ENCODE results near the gene ZNF544.

ZNF544 gene

DNA sequence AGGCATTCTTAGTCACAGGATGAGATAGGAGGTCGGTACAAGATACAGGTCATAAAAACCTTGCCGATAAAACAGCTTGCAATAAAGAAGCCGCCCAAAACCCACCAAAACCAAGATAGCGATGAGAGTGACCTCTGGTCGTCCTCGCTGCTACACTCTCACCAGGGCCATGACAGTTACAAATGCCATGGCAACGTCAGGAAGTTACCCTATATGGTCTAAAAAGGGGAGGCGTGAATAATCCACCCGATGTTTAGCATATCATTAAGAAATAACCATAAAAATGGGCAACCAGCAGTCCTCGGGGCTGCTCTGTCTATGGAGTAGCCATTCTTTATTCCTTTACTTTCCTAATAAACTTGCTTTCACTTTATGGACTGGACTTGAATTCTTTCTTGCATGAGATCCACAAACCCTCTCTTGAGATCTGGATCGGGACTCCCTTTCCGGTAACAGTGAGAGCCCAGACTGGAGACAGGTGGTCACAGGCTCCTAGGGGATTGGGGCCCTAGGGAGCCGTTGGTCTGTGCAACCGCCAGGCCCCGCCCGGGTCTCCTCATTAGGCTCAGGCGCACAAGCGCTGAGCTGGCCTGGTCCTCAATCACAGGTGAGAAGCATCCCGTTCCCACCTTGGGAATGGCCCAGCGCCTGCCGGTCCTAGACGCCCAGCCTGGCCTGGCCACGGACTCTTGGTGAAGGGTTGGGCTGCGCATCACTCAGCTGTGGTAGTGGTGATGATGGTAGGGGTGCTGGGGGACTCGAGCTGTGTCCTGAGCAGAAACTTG, 10.9 kb upstream of the ZNF544 start:
- no peak for ATAC-seq
- TF ChIP-seq CSDC2 (CRISPR knock-in tag; IDR thresholded peaks at IDR 0.05) (no peak), SNAI2 (CRISPR knock-in tag; IDR thresholded peaks at IDR 0.05) (no peak), ARNTL (CRISPR knock-in tag; IDR thresholded peaks at IDR 0.05; ENCODE audit: borderline replicate concordance, low read depth) (no peak), CREB5 (CRISPR knock-in tag; IDR thresholded peaks at IDR 0.05; ENCODE audit: low read depth) (no peak), RARB (CRISPR knock-in tag; IDR thresholded peaks at IDR 0.05) (no peak), POU6F1 (CRISPR knock-in tag; IDR thresholded peaks at IDR 0.05; ENCODE audit: borderline replicate concordance, low read depth) (no peak), PPARA (CRISPR knock-in tag; IDR thresholded peaks at IDR 0.05; ENCODE audit: borderline replicate concordance) (no peak), TOX (CRISPR knock-in tag; IDR thresholded peaks at IDR 0.05; ENCODE audit: borderline replicate concordance) (no peak), OSR1 (CRISPR knock-in tag; IDR thresholded peaks at IDR 0.05) (no peak), ZNF565 (CRISPR knock-in tag; conservative IDR thresholded peaks at IDR 0.05; ENCODE audit: low read depth) (no peak), ZNF70 (CRISPR knock-in tag; IDR thresholded peaks at IDR 0.05) (no peak), BACH2 (CRISPR knock-in tag; IDR thresholded peaks at IDR 0.05; ENCODE audit: borderline replicate concordance) (no peak), GLIS3 (CRISPR knock-in tag; IDR thresholded peaks at IDR 0.05) (no peak), ISL1 (CRISPR knock-in tag; IDR thresholded peaks at IDR 0.05) (no peak), CSRNP3 (CRISPR knock-in tag; IDR thresholded peaks at IDR 0.05) (no peak), ZC3H10 (CRISPR knock-in tag; IDR thresholded peaks at IDR 0.05) (no peak), ZNF8 (CRISPR knock-in tag; IDR thresholded peaks at IDR 0.05) (no peak), ZFP30 (CRISPR knock-in tag; IDR thresholded peaks at IDR 0.05) (no peak)
- TF ChIP-seq, protein P1, sequence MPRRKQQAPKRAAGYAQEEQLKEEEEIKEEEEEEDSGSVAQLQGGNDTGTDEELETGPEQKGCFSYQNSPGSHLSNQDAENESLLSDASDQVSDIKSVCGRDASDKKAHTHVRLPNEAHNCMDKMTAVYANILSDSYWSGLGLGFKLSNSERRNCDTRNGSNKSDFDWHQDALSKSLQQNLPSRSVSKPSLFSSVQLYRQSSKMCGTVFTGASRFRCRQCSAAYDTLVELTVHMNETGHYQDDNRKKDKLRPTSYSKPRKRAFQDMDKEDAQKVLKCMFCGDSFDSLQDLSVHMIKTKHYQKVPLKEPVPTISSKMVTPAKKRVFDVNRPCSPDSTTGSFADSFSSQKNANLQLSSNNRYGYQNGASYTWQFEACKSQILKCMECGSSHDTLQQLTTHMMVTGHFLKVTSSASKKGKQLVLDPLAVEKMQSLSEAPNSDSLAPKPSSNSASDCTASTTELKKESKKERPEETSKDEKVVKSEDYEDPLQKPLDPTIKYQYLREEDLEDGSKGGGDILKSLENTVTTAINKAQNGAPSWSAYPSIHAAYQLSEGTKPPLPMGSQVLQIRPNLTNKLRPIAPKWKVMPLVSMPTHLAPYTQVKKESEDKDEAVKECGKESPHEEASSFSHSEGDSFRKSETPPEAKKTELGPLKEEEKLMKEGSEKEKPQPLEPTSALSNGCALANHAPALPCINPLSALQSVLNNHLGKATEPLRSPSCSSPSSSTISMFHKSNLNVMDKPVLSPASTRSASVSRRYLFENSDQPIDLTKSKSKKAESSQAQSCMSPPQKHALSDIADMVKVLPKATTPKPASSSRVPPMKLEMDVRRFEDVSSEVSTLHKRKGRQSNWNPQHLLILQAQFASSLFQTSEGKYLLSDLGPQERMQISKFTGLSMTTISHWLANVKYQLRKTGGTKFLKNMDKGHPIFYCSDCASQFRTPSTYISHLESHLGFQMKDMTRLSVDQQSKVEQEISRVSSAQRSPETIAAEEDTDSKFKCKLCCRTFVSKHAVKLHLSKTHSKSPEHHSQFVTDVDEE (CRISPR knock-in tag; IDR thresholded peaks at IDR 0.05) = no peak

DNA sequence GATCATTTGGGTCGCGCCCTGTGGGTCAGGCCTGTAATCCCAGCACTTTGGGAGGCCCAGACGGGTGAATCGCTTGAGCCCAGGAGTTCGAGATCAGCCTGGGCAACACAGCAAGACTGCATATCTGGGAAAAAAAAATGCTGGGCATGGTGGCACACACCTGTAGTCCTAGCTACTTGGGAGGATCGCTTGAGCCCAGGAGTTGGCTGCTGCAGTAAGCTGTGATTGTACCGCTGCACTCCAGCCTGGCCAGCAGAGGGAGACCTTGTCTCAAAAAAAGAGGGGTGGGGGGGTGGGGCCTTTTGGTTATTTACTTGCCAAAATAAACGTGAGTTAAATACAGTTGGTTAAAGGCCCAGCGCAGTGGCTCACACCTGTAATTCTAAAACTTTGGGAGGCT, 9.8 kb upstream of the ZNF544 start:
- no peak for ATAC-seq
- TF ChIP-seq CSDC2 (CRISPR knock-in tag; IDR thresholded peaks at IDR 0.05) (no peak), GLIS3 (CRISPR knock-in tag; IDR thresholded peaks at IDR 0.05) (no peak), OSR1 (CRISPR knock-in tag; IDR thresholded peaks at IDR 0.05) (no peak), RARB (CRISPR knock-in tag; IDR thresholded peaks at IDR 0.05) (no peak), ARNTL (CRISPR knock-in tag; IDR thresholded peaks at IDR 0.05; ENCODE audit: borderline replicate concordance, low read depth) (no peak), TOX (CRISPR knock-in tag; IDR thresholded peaks at IDR 0.05; ENCODE audit: borderline replicate concordance) (no peak), ZFP30 (CRISPR knock-in tag; IDR thresholded peaks at IDR 0.05) (no peak), ZNF70 (CRISPR knock-in tag; IDR thresholded peaks at IDR 0.05) (no peak), ZFP3 (CRISPR knock-in tag; IDR thresholded peaks at IDR 0.05) (no peak), TCF4 (CRISPR knock-in tag; IDR thresholded peaks at IDR 0.05; ENCODE audit: borderline replicate concordance) (no peak), POU6F1 (CRISPR knock-in tag; IDR thresholded peaks at IDR 0.05; ENCODE audit: borderline replicate concordance, low read depth) (no peak), ZC3H10 (CRISPR knock-in tag; IDR thresholded peaks at IDR 0.05) (no peak), ISL1 (CRISPR knock-in tag; IDR thresholded peaks at IDR 0.05) (no peak), CSRNP3 (CRISPR knock-in tag; IDR thresholded peaks at IDR 0.05) (no peak), CREB5 (CRISPR knock-in tag; IDR thresholded peaks at IDR 0.05; ENCODE audit: low read depth) (no peak)
- TF ChIP-seq, protein P2, sequence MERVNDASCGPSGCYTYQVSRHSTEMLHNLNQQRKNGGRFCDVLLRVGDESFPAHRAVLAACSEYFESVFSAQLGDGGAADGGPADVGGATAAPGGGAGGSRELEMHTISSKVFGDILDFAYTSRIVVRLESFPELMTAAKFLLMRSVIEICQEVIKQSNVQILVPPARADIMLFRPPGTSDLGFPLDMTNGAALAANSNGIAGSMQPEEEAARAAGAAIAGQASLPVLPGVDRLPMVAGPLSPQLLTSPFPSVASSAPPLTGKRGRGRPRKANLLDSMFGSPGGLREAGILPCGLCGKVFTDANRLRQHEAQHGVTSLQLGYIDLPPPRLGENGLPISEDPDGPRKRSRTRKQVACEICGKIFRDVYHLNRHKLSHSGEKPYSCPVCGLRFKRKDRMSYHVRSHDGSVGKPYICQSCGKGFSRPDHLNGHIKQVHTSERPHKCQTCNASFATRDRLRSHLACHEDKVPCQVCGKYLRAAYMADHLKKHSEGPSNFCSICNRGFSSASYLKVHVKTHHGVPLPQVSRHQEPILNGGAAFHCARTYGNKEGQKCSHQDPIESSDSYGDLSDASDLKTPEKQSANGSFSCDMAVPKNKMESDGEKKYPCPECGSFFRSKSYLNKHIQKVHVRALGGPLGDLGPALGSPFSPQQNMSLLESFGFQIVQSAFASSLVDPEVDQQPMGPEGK (CRISPR knock-in tag; IDR thresholded peaks at IDR 0.05; ENCODE audit: borderline replicate concordance) = no peak

All from SK-N-SH treated with all-trans-retinoic acid at 6 μM for 48 hours (cell line).